ENCODE results near the gene SLC25A5.

DNA sequence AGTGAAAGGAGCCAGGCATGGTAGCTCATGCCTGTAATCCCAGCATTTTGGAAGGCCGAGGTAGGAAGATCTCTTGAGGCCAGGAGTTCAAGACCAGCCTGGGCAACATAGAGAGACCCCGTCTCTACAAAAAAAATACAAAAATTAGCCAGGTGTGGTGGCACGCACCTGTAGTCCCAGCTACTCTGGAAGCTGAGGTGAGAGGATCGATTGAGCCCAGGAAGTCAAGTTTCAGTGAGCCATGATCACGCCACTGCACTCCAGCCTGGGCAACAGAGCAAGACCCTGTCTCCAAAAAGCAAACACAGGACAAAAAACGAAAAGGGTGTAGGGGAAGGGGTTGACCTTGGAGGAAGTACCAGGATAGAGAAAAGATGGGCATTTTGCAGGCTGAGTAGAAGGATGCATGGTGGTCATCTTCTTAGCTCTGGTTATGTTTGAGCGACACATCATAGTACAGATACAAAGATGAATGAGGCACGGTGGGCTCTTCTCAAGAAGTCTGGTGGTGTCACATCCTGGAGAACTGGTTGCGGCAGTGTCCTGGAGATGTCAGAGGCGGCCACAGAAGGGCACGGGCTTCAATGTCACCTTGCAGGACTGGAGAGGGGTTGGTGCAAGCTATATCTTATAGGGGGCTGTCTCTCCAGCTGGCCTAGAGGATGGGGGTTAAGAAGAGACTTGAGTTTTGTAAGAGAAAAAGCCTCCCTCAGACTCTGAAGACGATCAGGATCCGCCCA, 32.0 kb downstream of the SLC25A5 start:
- TF ChIP-seq EZH2 (IDR thresholded peaks at IDR 0.05) (no peak), POLR2AphosphoS5 (IDR thresholded peaks at IDR 0.05; ENCODE audit: borderline replicate concordance, low read depth, low read length) (no peak), FOXP2 (optimal IDR thresholded peaks at IDR 0.05; ENCODE audit: control extremely low read depth, extremely low read length, insufficient read depth) (no peak)

All from SK-N-MC (cell line).